NB4 (cell line): Measurements from ENCODE around the gene CLECL1.
"Not testable (repeated sequence)": the region's sequence is repeated elsewhere in the genome, so short reads cannot be mapped to it uniquely, and the experiment has no call there.

Experiments
- DNase-seq: peaks from one replicate; pipeline ENCODE4 v3.0.0; 2010; ENCODE audit warnings: low read depth
- H3K4me3 ChIP-seq: one replicate; pipeline ENCODE4 v1.5.1; 2011; ENCODE audit warnings: mild to moderate bottlenecking, low read depth, low read length, moderate library complexity
- MYC ChIP-seq: IDR thresholded peaks from 2 replicates; pipeline ENCODE4 v1.6.1; 2011; ENCODE audit warnings: low read depth, low read length
- POLR2A ChIP-seq: IDR thresholded peaks from 2 replicates; pipeline ENCODE4 v1.6.1; 2011; ENCODE audit warnings: mild to moderate bottlenecking; ENCODE audit not compliant: insufficient read length; ENCODE audit errors: extremely low read depth
- TF ChIP-seq, protein P1 (sequence below): IDR thresholded peaks from 2 replicates; pipeline ENCODE4 v1.6.1; 2011; ENCODE audit warnings: low read depth, low read length
- TF ChIP-seq, protein P2 (sequence below): IDR thresholded peaks from one replicate; pipeline ENCODE4 v1.5.1; 2012; ENCODE audit warnings: low read depth, low read length

CLECL1 gene

DNA sequence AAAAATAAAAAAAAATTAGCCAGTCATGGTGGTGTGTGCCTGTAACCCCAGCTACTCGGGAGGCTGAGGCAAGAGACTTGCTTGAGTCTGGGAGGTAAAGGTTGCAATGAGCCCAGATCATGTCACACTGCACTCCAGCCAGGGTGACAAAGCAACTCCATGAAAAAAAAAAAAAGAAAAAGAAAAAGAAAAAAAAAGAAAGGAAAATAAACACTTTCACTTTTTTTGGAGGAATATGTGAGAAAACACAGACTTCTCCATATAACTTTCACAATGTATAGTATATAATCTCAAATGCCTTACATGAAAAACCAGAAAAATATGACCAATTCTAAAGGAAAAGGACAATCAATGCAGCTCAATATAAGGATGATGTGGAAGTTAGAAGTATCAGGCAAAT, 8.9 kb downstream of the CLECL1 start:
- TF ChIP-seq MYC (no peak), POLR2A (no peak)
- TF ChIP-seq, protein P1, sequence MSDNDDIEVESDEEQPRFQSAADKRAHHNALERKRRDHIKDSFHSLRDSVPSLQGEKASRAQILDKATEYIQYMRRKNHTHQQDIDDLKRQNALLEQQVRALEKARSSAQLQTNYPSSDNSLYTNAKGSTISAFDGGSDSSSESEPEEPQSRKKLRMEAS: no peak
- TF ChIP-seq, protein P2, sequence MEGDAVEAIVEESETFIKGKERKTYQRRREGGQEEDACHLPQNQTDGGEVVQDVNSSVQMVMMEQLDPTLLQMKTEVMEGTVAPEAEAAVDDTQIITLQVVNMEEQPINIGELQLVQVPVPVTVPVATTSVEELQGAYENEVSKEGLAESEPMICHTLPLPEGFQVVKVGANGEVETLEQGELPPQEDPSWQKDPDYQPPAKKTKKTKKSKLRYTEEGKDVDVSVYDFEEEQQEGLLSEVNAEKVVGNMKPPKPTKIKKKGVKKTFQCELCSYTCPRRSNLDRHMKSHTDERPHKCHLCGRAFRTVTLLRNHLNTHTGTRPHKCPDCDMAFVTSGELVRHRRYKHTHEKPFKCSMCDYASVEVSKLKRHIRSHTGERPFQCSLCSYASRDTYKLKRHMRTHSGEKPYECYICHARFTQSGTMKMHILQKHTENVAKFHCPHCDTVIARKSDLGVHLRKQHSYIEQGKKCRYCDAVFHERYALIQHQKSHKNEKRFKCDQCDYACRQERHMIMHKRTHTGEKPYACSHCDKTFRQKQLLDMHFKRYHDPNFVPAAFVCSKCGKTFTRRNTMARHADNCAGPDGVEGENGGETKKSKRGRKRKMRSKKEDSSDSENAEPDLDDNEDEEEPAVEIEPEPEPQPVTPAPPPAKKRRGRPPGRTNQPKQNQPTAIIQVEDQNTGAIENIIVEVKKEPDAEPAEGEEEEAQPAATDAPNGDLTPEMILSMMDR: no peak
- DNase-seq: no peak

DNA sequence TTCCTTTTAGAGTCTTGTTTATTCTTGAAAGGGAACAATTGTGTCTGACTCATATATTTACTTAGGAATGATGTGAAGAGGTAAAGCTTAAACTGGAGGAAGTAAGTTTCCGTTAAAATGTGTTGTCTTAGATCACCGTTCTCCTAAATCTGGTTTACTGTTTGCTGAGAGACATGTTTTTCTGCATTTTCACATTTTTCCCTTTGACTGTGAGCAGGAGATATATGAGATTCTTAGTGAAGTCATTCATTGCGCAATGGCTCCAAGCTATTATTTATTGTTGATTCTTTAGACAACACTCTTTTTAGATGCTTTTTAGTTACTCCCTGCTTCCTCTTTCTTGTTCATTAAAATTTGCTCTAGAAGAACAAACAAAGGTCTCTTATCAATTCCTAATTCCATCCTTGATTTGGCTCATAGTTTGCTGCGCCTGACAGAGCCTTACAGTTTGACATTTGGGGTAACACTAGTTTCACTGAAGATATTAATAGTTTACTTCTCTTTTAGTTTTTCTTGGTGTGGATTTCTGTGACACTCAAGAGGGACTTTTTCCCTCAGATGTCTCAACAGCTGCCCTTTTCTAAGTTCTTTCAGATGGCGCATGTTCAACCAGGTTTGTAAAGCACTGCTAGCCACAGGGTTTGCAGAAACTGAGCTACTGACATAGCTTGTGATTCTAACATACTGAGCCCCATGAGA, 11.4 kb downstream of the CLECL1 start:
- TF ChIP-seq, protein P2: no peak
- no peak for DNase-seq
- H3K4me3 ChIP-seq: no peak overlapping the region

More for the DNA sequence above, 8.9 kb downstream of the CLECL1 start:
- no peak overlapping the region for H3K4me3 ChIP-seq

DNA sequence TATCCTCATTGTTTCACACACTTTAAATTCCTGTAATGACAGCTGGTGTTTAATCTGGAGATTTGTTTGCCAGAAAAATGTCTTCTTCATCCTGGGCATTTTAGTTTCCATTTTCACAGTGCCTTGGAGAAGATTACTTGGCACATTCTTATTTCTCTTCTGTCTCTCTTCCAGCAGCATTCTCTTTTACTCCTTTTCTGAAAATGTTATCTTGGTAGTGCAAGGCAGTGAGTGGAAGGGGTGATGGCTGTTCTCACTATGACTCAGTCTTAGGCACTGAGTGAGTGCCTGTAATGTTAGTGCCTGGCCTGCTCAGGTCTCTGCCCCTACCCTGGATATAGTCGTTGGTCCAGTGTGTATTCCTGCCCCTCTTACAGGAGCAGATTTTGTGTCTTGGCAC, 13.1 kb downstream of the CLECL1 start:
- TF ChIP-seq, protein P1: no peak
- TF ChIP-seq POLR2A (no peak), MYC (no peak)
- TF ChIP-seq, protein P2: no peak
- no peak overlapping the region for H3K4me3 ChIP-seq
- DNase-seq: no peak

DNA sequence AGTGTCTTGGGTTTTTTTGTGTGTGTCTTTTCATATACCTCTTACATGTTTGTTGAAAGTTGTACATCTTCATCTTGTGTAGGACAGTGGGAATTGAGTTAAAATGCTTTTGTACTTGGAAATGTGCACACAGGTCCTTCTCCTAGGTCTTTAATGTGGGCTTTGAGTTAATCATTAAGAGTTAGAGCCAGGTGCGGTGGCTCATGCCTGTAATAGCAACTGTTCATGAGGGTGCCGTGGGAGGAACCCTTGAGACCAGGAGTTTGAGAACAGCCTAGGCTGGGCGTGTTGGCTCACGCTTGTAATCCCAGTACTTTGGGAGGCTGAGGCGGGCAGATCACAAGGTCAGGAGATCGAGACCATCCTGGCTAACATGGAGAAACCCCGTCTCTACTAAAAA, 13.9 kb downstream of the CLECL1 start:
- DNase-seq: no peak
- no peak overlapping the region for H3K4me3 ChIP-seq
- TF ChIP-seq MYC: no peak
- TF ChIP-seq, protein P1: no peak

DNA sequence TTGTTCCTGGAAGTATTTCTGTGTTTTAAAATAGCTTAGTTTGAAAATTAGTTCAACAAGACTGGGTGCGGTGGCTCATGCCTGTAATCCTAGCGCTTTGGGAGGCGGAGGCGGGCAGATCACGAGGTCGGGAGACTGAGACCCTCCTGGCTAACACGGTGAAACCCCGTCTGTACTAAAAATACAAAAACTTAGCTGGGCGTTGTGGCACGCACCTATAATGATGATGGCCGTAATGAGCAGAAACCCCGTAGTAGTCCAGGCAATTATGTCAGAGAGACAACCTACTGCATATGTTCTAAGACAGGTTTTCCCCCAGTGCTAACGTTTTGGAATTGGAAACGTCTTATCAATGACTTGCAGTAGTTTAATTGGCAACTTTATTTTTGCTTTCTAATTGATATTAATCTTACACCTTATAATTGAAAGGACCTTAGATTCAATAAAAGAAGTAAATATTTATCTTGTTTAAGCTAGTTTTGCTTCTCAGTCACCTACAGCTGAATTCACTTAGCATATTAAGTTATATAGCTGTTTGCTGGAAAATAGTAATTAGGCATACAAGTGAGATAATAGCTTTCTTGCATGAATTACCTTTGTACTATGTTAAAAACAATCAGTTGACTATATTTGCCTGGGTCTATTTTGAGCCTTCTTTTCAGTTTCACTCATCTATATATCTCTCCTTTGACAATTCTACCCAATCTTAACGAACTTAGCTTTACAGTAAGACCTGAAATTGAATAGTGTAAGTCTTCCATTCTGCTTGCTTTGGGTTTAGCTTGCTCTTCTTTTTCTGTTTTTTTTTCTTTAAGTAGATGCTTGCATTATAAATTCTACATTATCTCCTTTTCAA, 15.6 kb downstream of the CLECL1 start:
- DNase-seq: no peak
- TF ChIP-seq MYC: no peak
- TF ChIP-seq, protein P2: no peak
- TF ChIP-seq POLR2A: no peak
- TF ChIP-seq, protein P1: no peak
- no peak overlapping the region for H3K4me3 ChIP-seq

DNA sequence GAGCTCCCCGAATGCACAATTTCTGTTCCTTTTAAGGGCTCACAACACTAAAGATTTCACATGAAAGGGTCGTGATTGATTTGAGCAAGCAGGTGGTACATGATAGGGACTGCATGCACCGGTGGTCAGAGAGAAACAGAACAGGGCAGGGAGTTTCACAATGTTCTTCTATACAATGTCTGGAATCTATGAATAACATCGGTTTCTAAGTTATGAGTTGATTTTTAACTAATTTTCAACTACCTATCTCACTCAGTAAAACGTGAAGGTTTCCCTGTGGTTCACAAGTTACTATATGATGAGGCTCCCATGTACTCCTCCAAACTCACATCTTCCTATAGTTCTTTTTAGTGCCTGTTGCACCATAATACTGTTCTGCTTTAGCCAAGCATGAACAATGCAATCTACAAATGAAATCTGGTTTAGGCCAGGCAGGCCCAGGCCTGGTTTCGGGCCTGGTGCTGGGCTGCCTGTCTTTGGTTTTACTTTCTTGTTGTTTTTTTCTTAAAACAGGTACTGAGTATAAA, 19.8 kb downstream of the CLECL1 start:
- not testable (repeated sequence) for H3K4me3 ChIP-seq

More for the DNA sequence above, 19.8 kb downstream of the CLECL1 start:
- not testable (repeated sequence) for DNase-seq
